Measurements from ENCODE around the gene IRS1. TPM values are rescaled to one million over a fixed set of nuclear protein-coding genes. Genes with fewer than 3 reads are reported as not detected.

The IRS1 gene
- total RNA-seq, 1 donor from 2014 or later: 12.6 TPM

GRCh38 chr2:226743915-226744314 lies 55.7 kb downstream of the IRS1 start:
- FAIRE-seq: no peak
- TF ChIP-seq CTCF (IDR thresholded peaks at IDR 0.05; ENCODE audit: insufficient read depth, low read length, severe bottlenecking): no peak
- Histone ChIP-seq H3K27me3 (ENCODE audit: control insufficient read depth, insufficient read depth, low read length) (no peaks in the 10 kb centered on the region), H3K4me3 (ENCODE audit: low read depth, low read length) (no peak overlapping the region), H3K36me3 (ENCODE audit: control insufficient read depth, insufficient read depth, low read length) (no peaks in the 10 kb centered on the region)
- no peak for DNase-seq (ENCODE audit: low read depth)

GRCh38 chr2:226742347-226742746 lies 57.3 kb downstream of the IRS1 start:
- no peak for FAIRE-seq
- no peak overlapping the region for H3K4me3 ChIP-seq (ENCODE audit: low read depth, low read length)
- H3K27me3 ChIP-seq (ENCODE audit: control insufficient read depth, insufficient read depth, low read length): no peaks in the 10 kb centered on the region
- H3K36me3 ChIP-seq (ENCODE audit: control insufficient read depth, insufficient read depth, low read length): peaks cover 1% of the 10 kb centered on the region
- DNase-seq (ENCODE audit: low read depth): no peak
- no peak for TF ChIP-seq CTCF (IDR thresholded peaks at IDR 0.05; ENCODE audit: insufficient read depth, low read length, severe bottlenecking)

GRCh38 chr2:226740039-226740648 lies 59.5 kb downstream of the IRS1 start:
- Histone ChIP-seq H3K4me3 (ENCODE audit: low read depth, low read length) (no peak overlapping the region), H3K27me3 (ENCODE audit: control insufficient read depth, insufficient read depth, low read length) (no peaks in the 10 kb centered on the region), H3K36me3 (ENCODE audit: control insufficient read depth, insufficient read depth, low read length) (peaks cover 1% of the 10 kb centered on the region)
- no peak for TF ChIP-seq CTCF (IDR thresholded peaks at IDR 0.05; ENCODE audit: insufficient read depth, low read length, severe bottlenecking)
- FAIRE-seq (no peak), DNase-seq (ENCODE audit: low read depth) (peak; percentile 22)

GRCh38 chr2:226739545-226740030 lies 60.0 kb downstream of the IRS1 start:
- Histone ChIP-seq H3K36me3 (ENCODE audit: control insufficient read depth, insufficient read depth, low read length) (peaks cover 1% of the 10 kb centered on the region), H3K4me3 (ENCODE audit: low read depth, low read length) (no peak overlapping the region), H3K27me3 (ENCODE audit: control insufficient read depth, insufficient read depth, low read length) (no peaks in the 10 kb centered on the region)
- no peak for TF ChIP-seq CTCF (IDR thresholded peaks at IDR 0.05; ENCODE audit: insufficient read depth, low read length, severe bottlenecking)
- FAIRE-seq (no peak), DNase-seq (ENCODE audit: low read depth) (no peak)

- no peak for DNase-seq (ENCODE audit: low read depth)
- H3K36me3 ChIP-seq (ENCODE audit: control insufficient read depth, insufficient read depth, low read length): peaks cover 1% of the 10 kb centered on the region
- H3K4me3 ChIP-seq (ENCODE audit: low read depth, low read length): no peak overlapping the region
- FAIRE-seq: no peak
- no peak for TF ChIP-seq CTCF (IDR thresholded peaks at IDR 0.05; ENCODE audit: insufficient read depth, low read length, severe bottlenecking)
- no peaks in the 10 kb centered on the region for H3K27me3 ChIP-seq (ENCODE audit: control insufficient read depth, insufficient read depth, low read length)
Observed at GRCh38 chr2:226738821-226739544, 60.6 kb downstream of the IRS1 start.

All from bronchial epithelial cell (primary cell).